ENCODE results near the gene EVA1C.

GRCh38 chr21:32368386-32368785 lies 44.1 kb upstream of the EVA1C start:
- no peak for TF ChIP-seq CTCF (conservative IDR thresholded peaks at IDR 0.05; ENCODE audit: low read depth, low read length)
- no peak for TF ChIP-seq EZH2phosphoT487 (IDR thresholded peaks at IDR 0.05; ENCODE audit: borderline replicate concordance, low read length)
